HepG2 (cell line): Measurements from ENCODE around the gene LRRC55. TPM values are rescaled to one million over a fixed set of nuclear protein-coding genes. Genes with fewer than 3 reads are reported as not detected.

Source experiments
- ATAC-seq: fragments of 200-7000 bp; cut with Tn5 transposase; 3 replicates; pipeline ENCODE4 v1.9.1; 2020; ENCODE audit warnings: mild to moderate bottlenecking, moderate library complexity
- BruUV-seq: library from RNA; stranded (reverse); fragments of 400-500 nt; replicated peaks from 2 replicates; lab custom pipeline; 2021; lab: Mats Ljungman, UMichigan
- CTCF ChIA-PET: fragments of 300-600 bp; formaldehyde crosslinking; extraction: SDS; loops from one replicate; lab custom pipeline; 2021; ENCODE audit warnings: low total read pairs, inconsistent platforms, low intra/inter-chr PET ratio; lab: Yijun Ruan, JAX
- POLR2A ChIA-PET: fragments of 350-600 bp; sonication (Branson Sonifier 250); formaldehyde crosslinking; loops from one replicate; lab custom pipeline; 2020; ENCODE audit warnings: antibody characterized with exemption, inconsistent platforms; lab: Yijun Ruan, JAX
- DNase-seq: peaks from one replicate; pipeline ENCODE4 v3.0.0-alpha.2; 2015; ENCODE audit warnings: low spot score
- FAIRE-seq: peaks from 3 replicates; lab custom pipeline; 2011; peaks lifted over from hg19 to GRCh38; lab: Jason Lieb, UNC
- H2AFZ ChIP-seq: one replicate; pipeline ENCODE4 v1.6.1; 2011; ENCODE audit warnings: low read length, inconsistent platforms
- H3K27ac ChIP-seq: fragments of 300-600 bp; 3 replicates; pipeline ENCODE4 v1.8.0; 2011; ENCODE audit warnings: mixed run types, mild to moderate bottlenecking, mixed read lengths, low read length, inconsistent platforms; ENCODE audit not compliant: insufficient read depth; ENCODE audit errors: extremely low read length
- H3K27me3 ChIP-seq, 2 experiments: fragments of 200-600 bp in 1 of 2; 2 replicates in 1 of 2; 3 replicates in 1 of 2; pipeline versions ENCODE4 v1.6.0 to v1.8.0; 2011; ENCODE audit warnings: low read length in 2 of 2, mild to moderate bottlenecking in 2 of 2, moderate library complexity in 2 of 2, inconsistent platforms in 1 of 2; ENCODE audit not compliant: insufficient read depth in 2 of 2, control insufficient read depth in 1 of 2
- H3K36me3 ChIP-seq, 2 experiments: fragments of 200-600 bp in 1 of 2; replicated peaks in 1 of 2; 2 replicates in 1 of 2; 3 replicates in 1 of 2; pipeline versions ENCODE4 v1.5.1 to v1.8.0; 2011; ENCODE audit warnings: low read length in 2 of 2, inconsistent platforms in 1 of 2; ENCODE audit not compliant: insufficient read depth in 2 of 2, control insufficient read depth in 1 of 2
- H3K4me1 ChIP-seq: 2 replicates; pipeline ENCODE4 v1.5.1; 2012; ENCODE audit warnings: low read length, inconsistent platforms; ENCODE audit not compliant: insufficient read depth
- H3K4me2 ChIP-seq: 2 replicates; pipeline ENCODE4 v1.6.0; 2011; ENCODE audit warnings: low read depth, low read length, inconsistent platforms
- H3K4me3 ChIP-seq, 3 experiments: fragments of 200-600 bp in 1 of 3; sonication (generic), shearing (Covaris generic) in 1 of 3; replicated peaks in 1 of 3; 2 replicates each; pipeline ENCODE4 v1.5.1; 2011 to 2016; ENCODE audit warnings: low read length in 3 of 3, inconsistent platforms in 2 of 3, low read depth in 2 of 3, mild to moderate bottlenecking in 2 of 3, control low read depth in 1 of 3, mixed read lengths in 1 of 3; ENCODE audit not compliant: insufficient read depth in 1 of 3
- H3K79me2 ChIP-seq: one replicate; pipeline ENCODE4 v1.6.1; 2011; ENCODE audit warnings: low read length, inconsistent platforms; ENCODE audit not compliant: insufficient read depth
- H3K9ac ChIP-seq: 2 replicates; pipeline ENCODE4 v1.6.0; 2011; ENCODE audit warnings: mild to moderate bottlenecking, low read depth, low read length, inconsistent platforms; ENCODE audit not compliant: insufficient read depth
- H3K9me3 ChIP-seq: 2 replicates; pipeline ENCODE4 v1.5.1; 2012; ENCODE audit warnings: mild to moderate bottlenecking, low read length
- H4K20me1 ChIP-seq: 2 replicates; pipeline ENCODE4 v1.6.0; 2011; ENCODE audit warnings: inconsistent platforms, mild to moderate bottlenecking, low read length, moderate library complexity; ENCODE audit not compliant: insufficient read depth
- AKAP8 ChIP-seq: sonication (generic); formaldehyde crosslinking; IDR thresholded peaks from 2 replicates; pipeline ENCODE4 v1.5.1; 2020; ENCODE audit warnings: mild to moderate bottlenecking, missing genetic modification reagents
- BCL6 ChIP-seq: IDR thresholded peaks from 2 replicates; pipeline ENCODE4 v1.6.1; 2016; ENCODE audit warnings: missing genetic modification reagents, missing compliant biosample characterization
- CCAR2 ChIP-seq: fragments of 200-400 bp; formaldehyde crosslinking; optimal IDR thresholded peaks from 2 replicates; pipeline ENCODE3; 2018; ENCODE audit warnings: low read depth, mild to moderate bottlenecking, low read length, moderate library complexity
- FOXP1 ChIP-seq, 2 experiments: fragments of 450-650 bp in 1 of 2; IDR thresholded peaks; 2 replicates each; pipeline ENCODE4 v1.6.1; 2017 to 2018; ENCODE audit warnings: antibody characterized with exemption in 1 of 2
- HOXA5 ChIP-seq: sonication (generic); formaldehyde crosslinking; IDR thresholded peaks from 2 replicates; pipeline ENCODE4 v1.4.0; 2020; ENCODE audit warnings: missing genetic modification reagents
- MED13 ChIP-seq: sonication (generic); formaldehyde crosslinking; IDR thresholded peaks from 2 replicates; pipeline ENCODE4 v1.5.0; 2020; ENCODE audit warnings: missing genetic modification reagents
- SIX4 ChIP-seq: sonication (generic); formaldehyde crosslinking; IDR thresholded peaks from 2 replicates; pipeline ENCODE4 v1.4.0; 2020; ENCODE audit warnings: missing genetic modification reagents
- SMARCE1 ChIP-seq: fragments of 450-650 bp; IDR thresholded peaks from 2 replicates; pipeline ENCODE4 v1.6.1; 2017; ENCODE audit warnings: borderline replicate concordance
- ZBTB20 ChIP-seq: sonication (generic); formaldehyde crosslinking; IDR thresholded peaks from 2 replicates; pipeline ENCODE4 v1.8.1; 2023; ENCODE audit warnings: missing genetic modification reagents, low read depth, mild to moderate bottlenecking, borderline replicate concordance
- ZNF3 ChIP-seq: IDR thresholded peaks from 2 replicates; pipeline ENCODE4 v1.7.0; 2017; ENCODE audit warnings: inconsistent platforms
- ZNF512 ChIP-seq: sonication (generic); formaldehyde crosslinking; IDR thresholded peaks from 2 replicates; pipeline ENCODE4 v1.4.0; 2020; ENCODE audit warnings: mild to moderate bottlenecking, missing genetic modification reagents
- ZNF513 ChIP-seq: sonication (generic); formaldehyde crosslinking; conservative IDR thresholded peaks from 2 replicates; pipeline ENCODE4 v1.5.0; 2020; ENCODE audit warnings: missing genetic modification reagents
- ZNF619 ChIP-seq: sonication (generic); formaldehyde crosslinking; IDR thresholded peaks from 2 replicates; pipeline ENCODE4 v1.4.0; 2020; ENCODE audit warnings: mild to moderate bottlenecking, missing genetic modification reagents
- ZNF639 ChIP-seq: conservative IDR thresholded peaks from 2 replicates; pipeline ENCODE4 v1.6.1; 2018; ENCODE audit warnings: missing genetic modification reagents
- ZNF749 ChIP-seq: sonication (generic); formaldehyde crosslinking; IDR thresholded peaks from 2 replicates; pipeline ENCODE4 v1.8.0; 2022; ENCODE audit warnings: mild to moderate bottlenecking, missing genetic modification reagents, moderate library complexity, borderline replicate concordance
- WGBS: methylation state at CpG from one replicate; pipeline ENCODE4 v1.1.6; 2017; ENCODE audit warnings: low lambda C conversion rate; 5-methylcytosine and 5-hydroxymethylcytosine counted together
- in situ Hi-C: cut with HindIII; loops from 2 replicates; pipeline ENCODE4 v1.10.0; 2017; ENCODE audit warnings: low pct_unique_long_range_greater_than_20kb; ENCODE audit not compliant: extremely low pct_ligation_motif_present
- intact Hi-C: fragments of 100-400 bp; cut with micrococcal nuclease; formaldehyde crosslinking; loops from one replicate; pipeline ENCODE4 v1.10.0; 2022; ENCODE audit not compliant: unreplicated experiment
- polyA plus RNA-seq, 8 experiments: library from polyadenylated mRNA; depleted of rRNA in 3 of 8; stranded (reverse) in 7 of 8; unstranded in 1 of 8; fragments of >200 nt; fragmentation: Illumina TruSeq in 4 of 8; extraction: Trizol in 4 of 8; gene quantifications; 2 replicates each; pipeline versions ENCODE4 v1.2.1 to v1.2.3, GENCODE V29; 2011 to 2016; ENCODE audit warnings: low read depth in 4 of 8, missing spikeins in 1 of 8, mixed read lengths in 1 of 8; ENCODE audit not compliant: insufficient read depth in 1 of 8
- total RNA-seq, 5 experiments: library from RNA; depleted of rRNA; stranded (reverse); fragments of >200 nt; fragmentation: Illumina TruSeq; extraction: Trizol; gene quantifications; 2 replicates each; pipeline ENCODE4 v1.2.3, GENCODE V29; 2016; ENCODE audit warnings: low read depth in 1 of 5

Gene LRRC55
- total and polyA plus RNA-seq, 2 of the 13 experiments (the other 11 are each of a cell fraction or from before 2014, with no cell fraction given), result not detected

GRCh38 chr11:57143459-57143858 is 38.3 kb upstream of the LRRC55 start:
- in situ Hi-C loops, result no loop called here
- no peaks in the 10 kb centered on the region for H3K4me1 ChIP-seq

GRCh38 chr11:57144075-57144474 is 37.7 kb upstream of the LRRC55 start:
- DNase-seq, result no peak
- H3K36me3 ChIP-seq, result no peaks in the 10 kb centered on the region
- no peak overlapping the region for H3K4me3 ChIP-seq
- H3K27ac ChIP-seq, result no peak overlapping the region
- H3K4me2 ChIP-seq, result no peak overlapping the region
- FAIRE-seq, result no peak
- H3K4me1 ChIP-seq, result no peaks in the 10 kb centered on the region
- ChIA-PET POLR2A (no interaction called here), CTCF (no interaction called here)
- H3K79me2 ChIP-seq, result no peaks in the 10 kb centered on the region
- intact Hi-C loops (no loop called here), in situ Hi-C loops (no loop called here)
- no peak overlapping the region for H2AFZ ChIP-seq
- peaks cover 0 to 10% of the 10 kb centered on the region in 2 experiments; a peak in 2 of 5 replicates for H3K27me3 ChIP-seq
- no peak for ATAC-seq
- BruUV-seq, result no TSS peak
- no peaks in the 10 kb centered on the region for H3K9me3 ChIP-seq
- no peak overlapping the region for H3K9ac ChIP-seq
- H4K20me1 ChIP-seq, result no peaks in the 10 kb centered on the region
- WGBS, result 14% methylated on average over 5 of the region's 5 CpGs
- no peak for TF ChIP-seq ZNF513 (CRISPR knock-in tag)
- TF ChIP-seq ZBTB20 (CRISPR knock-in tag), result no peak
- TF ChIP-seq ZNF512 (CRISPR knock-in tag), result no peak
- TF ChIP-seq MED13 (CRISPR knock-in tag), result no peak

More at GRCh38 chr11:57143459-57143858, 38.3 kb upstream of the LRRC55 start:
- intact Hi-C loops, result no loop called here
- TF ChIP-seq BCL6 (CRISPR knock-in tag) (no peak), CCAR2 (no peak), SIX4 (CRISPR knock-in tag) (no peak), FOXP1 (IDR thresholded peaks at IDR 0.05) (no peak), FOXP1 (CRISPR knock-in tag; IDR thresholded peaks at IDR 0.05) (no peak), ZNF639 (CRISPR knock-in tag) (no peak), SMARCE1 (no peak), ZNF749 (no peak), ZNF619 (CRISPR knock-in tag) (no peak), ZNF3 (CRISPR knock-in tag) (no peak), HOXA5 (CRISPR knock-in tag) (no peak), AKAP8 (CRISPR knock-in tag) (no peak)
- FAIRE-seq (no peak), DNase-seq (no peak), ATAC-seq (no peak)
- Histone ChIP-seq H3K4me2 (no peak overlapping the region), H3K9me3 (no peaks in the 10 kb centered on the region), H3K27ac (no peak overlapping the region), H3K9ac (no peak overlapping the region), H2AFZ (no peak overlapping the region), H3K4me3 (no peak overlapping the region), H3K27me3 (peaks cover 0 to 10% of the 10 kb centered on the region in 2 experiments; a peak in 2 of 5 replicates), H3K36me3 (no peaks in the 10 kb centered on the region), H4K20me1 (no peaks in the 10 kb centered on the region), H3K79me2 (no peaks in the 10 kb centered on the region)
- WGBS, result 4% methylated on average over 4 of the region's 4 CpGs
- CTCF ChIA-PET, result no interaction called here
- POLR2A ChIA-PET, result no interaction called here
- no TSS peak for BruUV-seq
